ENCODE results near the gene IMPDH2. TPM values are rescaled to one million over a fixed set of nuclear protein-coding genes. Genes with fewer than 3 reads are reported as not detected.

IMPDH2 gene
- total and polyA plus RNA-seq, 2 experiments from 2014 or later, result 198 to 314 TPM

DNA sequence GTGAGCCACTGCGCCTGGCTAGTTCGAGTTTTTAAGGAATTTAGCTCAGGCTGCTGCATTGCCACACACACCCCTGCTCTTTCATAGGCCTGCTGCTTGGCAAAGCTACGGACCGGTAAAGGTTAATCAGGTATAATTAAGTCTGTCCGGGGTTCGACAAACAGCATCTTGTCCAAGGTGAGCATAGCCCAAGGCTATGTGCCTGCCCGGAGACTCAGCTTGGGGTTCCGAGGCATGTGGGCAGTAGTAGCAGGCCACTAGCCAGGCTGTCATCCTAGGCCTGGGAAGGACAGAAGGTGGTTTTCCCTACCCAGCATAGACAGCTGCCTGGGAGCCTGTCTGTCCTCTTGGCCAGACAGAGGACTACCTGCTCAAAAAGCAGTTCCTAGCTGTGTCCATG lies 32.6 kb downstream of the IMPDH2 start (continued):
- TF ChIP-seq, protein P1, sequence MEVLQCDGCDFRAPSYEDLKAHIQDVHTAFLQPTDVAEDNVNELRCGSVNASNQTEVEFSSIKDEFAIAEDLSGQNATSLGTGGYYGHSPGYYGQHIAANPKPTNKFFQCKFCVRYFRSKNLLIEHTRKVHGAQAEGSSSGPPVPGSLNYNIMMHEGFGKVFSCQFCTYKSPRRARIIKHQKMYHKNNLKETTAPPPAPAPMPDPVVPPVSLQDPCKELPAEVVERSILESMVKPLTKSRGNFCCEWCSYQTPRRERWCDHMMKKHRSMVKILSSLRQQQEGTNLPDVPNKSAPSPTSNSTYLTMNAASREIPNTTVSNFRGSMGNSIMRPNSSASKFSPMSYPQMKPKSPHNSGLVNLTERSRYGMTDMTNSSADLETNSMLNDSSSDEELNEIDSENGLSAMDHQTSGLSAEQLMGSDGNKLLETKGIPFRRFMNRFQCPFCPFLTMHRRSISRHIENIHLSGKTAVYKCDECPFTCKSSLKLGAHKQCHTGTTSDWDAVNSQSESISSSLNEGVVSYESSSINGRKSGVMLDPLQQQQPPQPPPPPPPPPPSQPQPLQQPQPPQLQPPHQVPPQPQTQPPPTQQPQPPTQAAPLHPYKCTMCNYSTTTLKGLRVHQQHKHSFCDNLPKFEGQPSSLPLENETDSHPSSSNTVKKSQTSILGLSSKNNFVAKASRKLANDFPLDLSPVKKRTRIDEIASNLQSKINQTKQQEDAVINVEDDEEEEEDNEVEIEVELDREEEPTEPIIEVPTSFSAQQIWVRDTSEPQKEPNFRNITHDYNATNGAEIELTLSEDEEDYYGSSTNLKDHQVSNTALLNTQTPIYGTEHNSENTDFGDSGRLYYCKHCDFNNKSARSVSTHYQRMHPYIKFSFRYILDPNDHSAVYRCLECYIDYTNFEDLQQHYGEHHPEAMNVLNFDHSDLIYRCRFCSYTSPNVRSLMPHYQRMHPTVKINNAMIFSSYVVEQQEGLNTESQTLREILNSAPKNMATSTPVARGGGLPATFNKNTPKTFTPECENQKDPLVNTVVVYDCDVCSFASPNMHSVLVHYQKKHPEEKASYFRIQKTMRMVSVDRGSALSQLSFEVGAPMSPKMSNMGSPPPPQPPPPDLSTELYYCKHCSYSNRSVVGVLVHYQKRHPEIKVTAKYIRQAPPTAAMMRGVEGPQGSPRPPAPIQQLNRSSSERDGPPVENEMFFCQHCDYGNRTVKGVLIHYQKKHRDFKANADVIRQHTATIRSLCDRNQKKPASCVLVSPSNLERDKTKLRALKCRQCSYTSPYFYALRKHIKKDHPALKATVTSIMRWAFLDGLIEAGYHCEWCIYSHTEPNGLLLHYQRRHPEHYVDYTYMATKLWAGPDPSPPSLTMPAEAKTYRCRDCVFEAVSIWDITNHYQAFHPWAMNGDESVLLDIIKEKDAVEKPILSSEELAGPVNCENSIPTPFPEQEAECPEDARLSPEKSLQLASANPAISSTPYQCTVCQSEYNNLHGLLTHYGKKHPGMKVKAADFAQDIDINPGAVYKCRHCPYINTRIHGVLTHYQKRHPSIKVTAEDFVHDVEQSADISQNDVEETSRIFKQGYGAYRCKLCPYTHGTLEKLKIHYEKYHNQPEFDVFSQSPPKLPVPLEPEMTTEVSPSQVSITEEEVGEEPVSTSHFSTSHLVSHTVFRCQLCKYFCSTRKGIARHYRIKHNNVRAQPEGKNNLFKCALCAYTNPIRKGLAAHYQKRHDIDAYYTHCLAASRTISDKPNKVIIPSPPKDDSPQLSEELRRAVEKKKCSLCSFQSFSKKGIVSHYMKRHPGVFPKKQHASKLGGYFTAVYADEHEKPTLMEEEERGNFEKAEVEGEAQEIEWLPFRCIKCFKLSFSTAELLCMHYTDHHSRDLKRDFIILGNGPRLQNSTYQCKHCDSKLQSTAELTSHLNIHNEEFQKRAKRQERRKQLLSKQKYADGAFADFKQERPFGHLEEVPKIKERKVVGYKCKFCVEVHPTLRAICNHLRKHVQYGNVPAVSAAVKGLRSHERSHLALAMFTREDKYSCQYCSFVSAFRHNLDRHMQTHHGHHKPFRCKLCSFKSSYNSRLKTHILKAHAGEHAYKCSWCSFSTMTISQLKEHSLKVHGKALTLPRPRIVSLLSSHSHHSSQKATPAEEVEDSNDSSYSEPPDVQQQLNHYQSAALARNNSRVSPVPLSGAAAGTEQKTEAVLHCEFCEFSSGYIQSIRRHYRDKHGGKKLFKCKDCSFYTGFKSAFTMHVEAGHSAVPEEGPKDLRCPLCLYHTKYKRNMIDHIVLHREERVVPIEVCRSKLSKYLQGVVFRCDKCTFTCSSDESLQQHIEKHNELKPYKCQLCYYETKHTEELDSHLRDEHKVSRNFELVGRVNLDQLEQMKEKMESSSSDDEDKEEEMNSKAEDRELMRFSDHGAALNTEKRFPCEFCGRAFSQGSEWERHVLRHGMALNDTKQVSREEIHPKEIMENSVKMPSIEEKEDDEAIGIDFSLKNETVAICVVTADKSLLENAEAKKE (CRISPR knock-in tag; IDR thresholded peaks at IDR 0.05), result no peak
- TF ChIP-seq, protein P2, sequence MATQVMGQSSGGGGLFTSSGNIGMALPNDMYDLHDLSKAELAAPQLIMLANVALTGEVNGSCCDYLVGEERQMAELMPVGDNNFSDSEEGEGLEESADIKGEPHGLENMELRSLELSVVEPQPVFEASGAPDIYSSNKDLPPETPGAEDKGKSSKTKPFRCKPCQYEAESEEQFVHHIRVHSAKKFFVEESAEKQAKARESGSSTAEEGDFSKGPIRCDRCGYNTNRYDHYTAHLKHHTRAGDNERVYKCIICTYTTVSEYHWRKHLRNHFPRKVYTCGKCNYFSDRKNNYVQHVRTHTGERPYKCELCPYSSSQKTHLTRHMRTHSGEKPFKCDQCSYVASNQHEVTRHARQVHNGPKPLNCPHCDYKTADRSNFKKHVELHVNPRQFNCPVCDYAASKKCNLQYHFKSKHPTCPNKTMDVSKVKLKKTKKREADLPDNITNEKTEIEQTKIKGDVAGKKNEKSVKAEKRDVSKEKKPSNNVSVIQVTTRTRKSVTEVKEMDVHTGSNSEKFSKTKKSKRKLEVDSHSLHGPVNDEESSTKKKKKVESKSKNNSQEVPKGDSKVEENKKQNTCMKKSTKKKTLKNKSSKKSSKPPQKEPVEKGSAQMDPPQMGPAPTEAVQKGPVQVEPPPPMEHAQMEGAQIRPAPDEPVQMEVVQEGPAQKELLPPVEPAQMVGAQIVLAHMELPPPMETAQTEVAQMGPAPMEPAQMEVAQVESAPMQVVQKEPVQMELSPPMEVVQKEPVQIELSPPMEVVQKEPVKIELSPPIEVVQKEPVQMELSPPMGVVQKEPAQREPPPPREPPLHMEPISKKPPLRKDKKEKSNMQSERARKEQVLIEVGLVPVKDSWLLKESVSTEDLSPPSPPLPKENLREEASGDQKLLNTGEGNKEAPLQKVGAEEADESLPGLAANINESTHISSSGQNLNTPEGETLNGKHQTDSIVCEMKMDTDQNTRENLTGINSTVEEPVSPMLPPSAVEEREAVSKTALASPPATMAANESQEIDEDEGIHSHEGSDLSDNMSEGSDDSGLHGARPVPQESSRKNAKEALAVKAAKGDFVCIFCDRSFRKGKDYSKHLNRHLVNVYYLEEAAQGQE (IDR thresholded peaks at IDR 0.05; ENCODE audit: unreplicated experiment), result no peak
- no peak for TF ChIP-seq ZNF114 (CRISPR knock-in tag; IDR thresholded peaks at IDR 0.05)
- TF ChIP-seq STAT1 (IDR thresholded peaks at IDR 0.05; ENCODE audit: unreplicated experiment), result no peak

DNA sequence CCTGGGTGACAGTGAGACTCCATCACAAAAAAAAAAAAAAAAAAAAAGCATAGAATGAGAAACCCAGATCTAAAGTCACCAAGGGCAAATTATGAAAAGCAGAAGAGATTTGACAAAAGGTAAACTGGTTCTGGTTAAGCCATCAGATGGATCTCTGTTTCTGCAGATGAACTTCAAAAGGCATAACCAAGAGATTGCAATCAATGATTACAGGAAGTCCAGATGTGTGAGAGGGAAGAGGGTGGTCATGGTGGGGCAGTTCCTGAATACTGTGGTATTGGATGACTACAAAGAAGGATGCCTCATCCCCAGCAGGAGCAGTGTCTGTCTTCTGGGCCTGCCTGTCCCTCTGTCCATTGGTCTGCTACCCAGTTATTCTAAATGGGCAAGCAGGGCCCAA lies 35.4 kb downstream of the IMPDH2 start:
- H4K20me1 ChIP-seq (replicated peaks; ENCODE audit: insufficient read depth), result no peaks in the 10 kb centered on the region
- no peaks in the 10 kb centered on the region for H3K27me3 ChIP-seq (ENCODE audit: insufficient read depth)
- no peaks in the 10 kb centered on the region for H3F3A ChIP-seq (replicated peaks; ENCODE audit: low read depth)
- Mint-ChIP-seq H3K9me3 (no peaks in the 10 kb centered on the region), H3K4me3 (no peak overlapping the region), H3K27ac (no peak overlapping the region), H3K36me3 (ENCODE audit: low read depth) (peaks cover 23% of the 10 kb centered on the region), H3K27me3 (ENCODE audit: insufficient read depth, low read depth, poor library complexity) (peaks cover 22% of the 10 kb centered on the region), H3K4me1 (peaks cover 19% of the 10 kb centered on the region)
- no peak for TF ChIP-seq NANOG (IDR thresholded peaks at IDR 0.05; ENCODE audit: borderline replicate concordance)
- H2AFZ ChIP-seq, result no peak overlapping the region
- no peak for DNase-seq (ENCODE audit: low spot score)
- H3K36me3 ChIP-seq (ENCODE audit: insufficient read depth), result no peaks in the 10 kb centered on the region
- no peaks in the 10 kb centered on the region for H3K9me2 ChIP-seq (ENCODE audit: insufficient read depth)
- H3K79me2 ChIP-seq (replicated peaks; ENCODE audit: insufficient read depth), result peaks cover 18% of the 10 kb centered on the region
- no peak overlapping the region for H3K4me2 ChIP-seq
- ATAC-seq, result no peak
- no peak overlapping the region for H3K27ac ChIP-seq (ENCODE audit: low read depth)
- no peak overlapping the region for H3K4me3 ChIP-seq
- H3K4me1 ChIP-seq (ENCODE audit: insufficient read depth), result peaks cover 13% of the 10 kb centered on the region; the same call in 1 of the 2 replicates
